Neuronal stem cell (in vitro differentiated cells): ENCODE measurements around the gene TTC4.

ENCODE experiments used
- DNase-seq: peaks from one replicate; pipeline ENCODE4 v3.0.0-alpha.2; 2013; ENCODE audit warnings: low spot score
- H2AFZ ChIP-seq: one replicate; pipeline ENCODE4 v1.6.1; 2013; ENCODE audit warnings: mild to moderate bottlenecking, low read length, inconsistent platforms
- H2AK5ac ChIP-seq: 2 replicates; pipeline ENCODE4 v1.6.1; 2013; ENCODE audit warnings: low read depth, mild to moderate bottlenecking, inconsistent platforms, low read length, moderate library complexity, mixed read lengths
- H2BK120ac ChIP-seq: 2 replicates; pipeline ENCODE4 v1.6.1; 2013; ENCODE audit warnings: low read depth, mild to moderate bottlenecking, inconsistent platforms, low read length, moderate library complexity, mixed read lengths
- H2BK12ac ChIP-seq: one replicate; pipeline ENCODE4 v1.6.1; 2013; ENCODE audit warnings: low read length, inconsistent platforms
- H2BK15ac ChIP-seq: 2 replicates; pipeline ENCODE4 v1.6.1; 2013; ENCODE audit warnings: mild to moderate bottlenecking, low read length, inconsistent platforms, mixed read lengths
- H2BK5ac ChIP-seq: one replicate; pipeline ENCODE4 v1.6.1; 2013; ENCODE audit warnings: inconsistent platforms, mild to moderate bottlenecking, low read length, moderate library complexity
- H3K14ac ChIP-seq: one replicate; pipeline ENCODE4 v1.6.1; 2013; ENCODE audit warnings: low read length, inconsistent platforms
- H3K18ac ChIP-seq: 2 replicates; pipeline ENCODE4 v1.6.1; 2013; ENCODE audit warnings: low read length, inconsistent platforms
- H3K23ac ChIP-seq: 2 replicates; pipeline ENCODE4 v1.6.1; 2013; ENCODE audit warnings: low read depth, mild to moderate bottlenecking, mixed read lengths, low read length, inconsistent platforms; ENCODE audit not compliant: poor library complexity
- H3K27ac ChIP-seq: replicated peaks from 3 replicates; pipeline ENCODE4 v1.5.1; 2013; ENCODE audit warnings: low read length, inconsistent platforms
- H3K27me3 ChIP-seq, 3 experiments: 2 replicates each; pipeline ENCODE4 v1.6.1; 2013; ENCODE audit warnings: low read length in 3 of 3, mild to moderate bottlenecking in 2 of 3, inconsistent platforms in 1 of 3, low read depth in 1 of 3, mixed read lengths in 1 of 3, moderate library complexity in 1 of 3; ENCODE audit not compliant: control insufficient read depth in 3 of 3, insufficient read depth in 3 of 3
- H3K36me3 ChIP-seq, 2 donors: replicated peaks in 1 of 2; 2 replicates each; pipeline ENCODE4 v1.6.1; 2013; ENCODE audit warnings: low read length in 2 of 2; ENCODE audit not compliant: control insufficient read depth in 2 of 2, insufficient read depth in 2 of 2
- H3K4ac ChIP-seq: 2 replicates; pipeline ENCODE4 v1.6.1; 2013; ENCODE audit warnings: inconsistent platforms, mild to moderate bottlenecking, low read length, moderate library complexity
- H3K4me1 ChIP-seq, 2 donors: 1 replicate in 1 of 2; 2 replicates in 1 of 2; pipeline ENCODE4 v1.6.1; 2013; ENCODE audit warnings: low read length in 2 of 2, low read depth in 1 of 2; ENCODE audit not compliant: control insufficient read depth in 2 of 2, insufficient read depth in 1 of 2
- H3K4me2 ChIP-seq: one replicate; pipeline ENCODE4 v1.6.1; 2013; ENCODE audit warnings: mild to moderate bottlenecking, low read length, inconsistent platforms; ENCODE audit not compliant: insufficient read depth, poor library complexity, severe bottlenecking
- H3K4me3 ChIP-seq, 2 donors: 2 replicates each; pipeline ENCODE4 v1.5.1; 2013; ENCODE audit warnings: low read length in 2 of 2, mild to moderate bottlenecking in 2 of 2, inconsistent platforms in 1 of 2, moderate library complexity in 1 of 2
- H3K79me1 ChIP-seq: one replicate; pipeline ENCODE4 v1.6.1; 2013; ENCODE audit warnings: low read depth, mild to moderate bottlenecking, inconsistent platforms, low read length, moderate library complexity
- H3K9ac ChIP-seq: one replicate; pipeline ENCODE4 v1.6.1; 2013; ENCODE audit warnings: mild to moderate bottlenecking, low read depth, low read length, inconsistent platforms; ENCODE audit not compliant: poor library complexity
- H3K9me3 ChIP-seq, 2 donors: replicated peaks in 1 of 2; 2 replicates each; pipeline versions ENCODE3 to v1.6.1; 2013; ENCODE audit warnings: low read length in 2 of 2, mild to moderate bottlenecking in 2 of 2, inconsistent platforms in 1 of 2, low read depth in 1 of 2, mixed read lengths in 1 of 2, moderate library complexity in 1 of 2; ENCODE audit not compliant: control insufficient read depth in 2 of 2, insufficient read depth in 1 of 2
- H4K8ac ChIP-seq: one replicate; pipeline ENCODE4 v1.6.1; 2013; ENCODE audit warnings: low read depth, mild to moderate bottlenecking, inconsistent platforms, low read length, moderate library complexity
- H4K91ac ChIP-seq: one replicate; pipeline ENCODE4 v1.6.1; 2013; ENCODE audit warnings: low read length, low read depth, mild to moderate bottlenecking, inconsistent platforms; ENCODE audit not compliant: poor library complexity
- WGBS, 2 donors: extraction: QIAGEN DNeasy Blood & Tissue Kit; methylation state at CpG; one replicate each; pipeline ENCODE4 v1.1.7; 2013; ENCODE audit warnings: missing lambda C conversion rate in 2 of 2, mixed read lengths in 1 of 2; ENCODE audit not compliant: insufficient read length in 2 of 2, insufficient replicate concordance in 1 of 2; ENCODE audit errors: extremely low coverage in 2 of 2; 5-methylcytosine and 5-hydroxymethylcytosine counted together

The TTC4 gene

DNA sequence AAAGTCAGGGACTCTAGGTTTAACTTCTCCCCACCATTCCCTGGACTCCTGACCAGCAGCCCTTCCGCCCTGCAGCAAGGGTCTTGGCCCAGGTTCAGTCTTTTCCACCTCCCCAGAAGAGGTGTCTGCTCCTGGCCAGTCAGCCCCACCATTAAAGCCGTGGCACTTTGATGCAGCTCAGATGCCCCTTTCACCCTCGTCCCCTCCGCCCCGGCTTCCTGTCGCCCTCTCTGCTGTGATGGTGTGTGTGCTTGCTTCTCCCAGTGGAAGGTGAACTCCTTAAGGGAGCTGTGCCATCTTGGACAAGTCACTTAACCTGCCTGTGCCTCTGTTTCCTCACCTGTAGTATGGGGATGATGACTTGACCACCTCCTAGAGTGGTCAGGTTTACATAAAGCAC is 17.8 kb upstream of the TTC4 start:
- H3K27ac ChIP-seq: no peak overlapping the region
- no peak overlapping the region for H4K91ac ChIP-seq
- no peak overlapping the region for H3K4me3 ChIP-seq
- WGBS, 2 donors: no CpG with 5 or more reads among the region's 6 CpGs
- H2AFZ ChIP-seq: no peak overlapping the region
- H2BK5ac ChIP-seq: no peak overlapping the region
- no peak for DNase-seq
- H2BK12ac ChIP-seq: no peak overlapping the region
- H3K9me3 ChIP-seq: no peaks in the 10 kb centered on the region
- H3K23ac ChIP-seq: no peak overlapping the region
- H4K8ac ChIP-seq: no peak overlapping the region
- H3K36me3 ChIP-seq: no peaks in the 10 kb centered on the region
- no peak overlapping the region for H3K4ac ChIP-seq
- no peak overlapping the region for H2BK120ac ChIP-seq
- no peak overlapping the region for H3K14ac ChIP-seq
- peaks cover 0 to 3% of the 10 kb centered on the region in 2 donors for H3K4me1 ChIP-seq
- H3K18ac ChIP-seq: no peak overlapping the region
- no peak overlapping the region for H3K9ac ChIP-seq
- H3K4me2 ChIP-seq: no peak overlapping the region
- peaks cover 0 to 23% (median 0%) of the 10 kb centered on the region in 3 experiments for H3K27me3 ChIP-seq
- H3K79me1 ChIP-seq: no peaks in the 10 kb centered on the region
- peak overlapping the region; percentile 21 for H2AK5ac ChIP-seq
- no peak overlapping the region for H2BK15ac ChIP-seq

- H3K23ac ChIP-seq: no peak overlapping the region
- no peaks in the 10 kb centered on the region for H3K79me1 ChIP-seq
- H2BK5ac ChIP-seq: no peak overlapping the region
- no peak overlapping the region for H2BK15ac ChIP-seq
- H3K9ac ChIP-seq: no peak overlapping the region
- H3K4me3 ChIP-seq: no peak overlapping the region
- peaks cover 0 to 27% (median 0%) of the 10 kb centered on the region in 3 experiments for H3K27me3 ChIP-seq
- H4K8ac ChIP-seq: no peak overlapping the region
- H3K27ac ChIP-seq: no peak overlapping the region
- no peak overlapping the region for H3K4ac ChIP-seq
- H3K14ac ChIP-seq: no peak overlapping the region
- peak overlapping the region; percentile 27 for H2AFZ ChIP-seq
- no peak for DNase-seq
- H2AK5ac ChIP-seq: peak overlapping the region; percentile 21
- no peaks in the 10 kb centered on the region for H3K36me3 ChIP-seq
- no CpG with 5 or more reads among the region's 8 CpGs for WGBS, 2 donors
- no peak overlapping the region for H3K4me2 ChIP-seq
- no peaks in the 10 kb centered on the region for H3K9me3 ChIP-seq
- peak overlapping the region; percentile 67 for H3K18ac ChIP-seq
- no peak overlapping the region for H2BK120ac ChIP-seq
- no peak overlapping the region for H4K91ac ChIP-seq
- peaks cover 0 to 3% of the 10 kb centered on the region in 2 donors for H3K4me1 ChIP-seq
- H2BK12ac ChIP-seq: no peak overlapping the region
Observed at GRCh38 chr1:54698346-54698745, 17.3 kb upstream of the TTC4 start.

DNA sequence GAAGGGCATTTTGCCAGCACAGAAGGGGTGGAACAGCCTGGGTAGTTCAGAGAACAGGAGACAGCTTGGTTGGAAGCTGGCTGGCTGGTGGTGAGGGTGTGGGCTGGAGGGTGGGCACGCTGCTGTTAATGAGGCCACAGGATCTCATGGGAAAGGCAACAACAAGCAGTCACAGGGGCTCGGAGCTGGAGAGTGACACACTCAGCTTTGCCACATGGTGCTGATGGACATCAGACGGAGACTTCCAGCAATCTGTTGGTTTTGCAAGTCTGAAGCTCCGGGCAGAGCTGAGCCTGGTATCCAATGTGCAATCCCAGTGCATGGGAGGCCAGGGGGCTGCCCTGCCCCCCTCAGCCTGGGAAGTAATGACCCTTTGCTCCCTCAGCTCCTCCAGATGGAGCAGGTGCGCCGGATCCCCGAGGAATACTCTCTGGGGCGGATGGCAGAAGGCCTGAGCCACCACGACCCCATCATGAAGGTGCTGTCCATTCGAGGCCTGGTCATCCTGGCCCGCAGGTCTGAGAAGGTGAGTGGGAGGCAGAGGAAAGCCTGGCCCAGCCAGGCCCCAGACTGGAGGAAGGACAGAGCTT is 15.6 kb upstream of the TTC4 start:
- no CpG with 5 or more reads among the region's 11 CpGs for WGBS, 2 donors
- H2BK120ac ChIP-seq: no peak overlapping the region
- no peak overlapping the region for H3K4me3 ChIP-seq
- peak overlapping the region; percentile 42 for H3K18ac ChIP-seq
- no peaks in the 10 kb centered on the region for H3K9me3 ChIP-seq
- H2BK15ac ChIP-seq: peak overlapping the region; percentile 44
- H3K14ac ChIP-seq: no peak overlapping the region
- peak overlapping the region; percentile 65 for H2AK5ac ChIP-seq
- no peak overlapping the region for H3K9ac ChIP-seq
- peak overlapping the region; percentile 7 for H4K91ac ChIP-seq
- peaks cover 0 to 32% (median 0%) of the 10 kb centered on the region in 3 experiments for H3K27me3 ChIP-seq
- peak overlapping the region; percentile 58 for H3K23ac ChIP-seq
- H3K4me1 ChIP-seq: peaks cover 0 to 3% of the 10 kb centered on the region in 2 donors
- H3K79me1 ChIP-seq: no peaks in the 10 kb centered on the region
- H3K4ac ChIP-seq: no peak overlapping the region
- no peak overlapping the region for H4K8ac ChIP-seq
- H3K36me3 ChIP-seq: no peaks in the 10 kb centered on the region
- no peak overlapping the region for H3K27ac ChIP-seq
- H3K4me2 ChIP-seq: no peak overlapping the region
- no peak overlapping the region for H2BK5ac ChIP-seq
- H2AFZ ChIP-seq: no peak overlapping the region
- no peak overlapping the region for H2BK12ac ChIP-seq
- DNase-seq: no peak

DNA sequence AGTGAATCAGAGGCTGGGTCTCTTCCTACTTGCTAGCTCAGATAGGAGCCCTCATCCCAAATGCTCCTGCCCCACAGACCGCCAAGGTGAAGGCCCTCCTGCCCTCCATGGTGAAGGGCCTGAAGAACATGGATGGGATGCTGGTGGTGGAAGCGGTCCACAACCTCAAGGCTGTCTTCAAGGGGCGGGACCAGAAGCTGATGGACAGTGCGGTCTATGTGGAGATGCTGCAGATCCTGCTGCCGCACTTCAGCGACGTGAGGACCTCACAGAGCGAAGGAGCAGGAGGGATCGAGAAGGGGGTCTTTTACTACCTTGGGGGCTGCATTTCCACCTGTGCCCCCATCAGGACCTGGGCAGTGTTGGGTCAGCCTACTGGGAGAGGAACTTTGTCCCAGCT is 14.6 kb upstream of the TTC4 start:
- Histone ChIP-seq H3K4me1 (peaks cover 0 to 3% of the 10 kb centered on the region in 2 donors), H2AK5ac (no peak overlapping the region), H2AFZ (no peak overlapping the region), H3K18ac (no peak overlapping the region), H3K36me3 (no peaks in the 10 kb centered on the region), H2BK120ac (no peak overlapping the region), H3K4me3 (no peak overlapping the region), H4K91ac (no peak overlapping the region), H3K9me3 (no peaks in the 10 kb centered on the region), H3K79me1 (no peaks in the 10 kb centered on the region), H3K9ac (no peak overlapping the region), H2BK15ac (no peak overlapping the region), H4K8ac (no peak overlapping the region), H3K23ac (peak overlapping the region; percentile 62), H3K27me3 (peaks cover 0 to 34% (median 0%) of the 10 kb centered on the region in 3 experiments), H3K14ac (peak overlapping the region; percentile 40), H3K4me2 (no peak overlapping the region), H3K4ac (peak overlapping the region; percentile 4), H2BK5ac (no peak overlapping the region), H3K27ac (no peak overlapping the region), H2BK12ac (no peak overlapping the region)
- WGBS, 2 donors: no CpG with 5 or more reads among the region's 9 CpGs
- DNase-seq: no peak
